NOMO-1 treated with dmso at 0.1 percent for 144 hours (cell line): Measurements from ENCODE around the gene TPD52L1.

Source experiments
- DNase-seq: peaks from one replicate; lab custom pipeline; 2025; ENCODE audit not compliant: unreplicated experiment; lab: John Stamatoyannopoulos, UW

The TPD52L1 gene

GRCh38 chr6:125233202-125233601, 79.6 kb downstream of the TPD52L1 start:
- no peak for DNase-seq

GRCh38 chr6:125236536-125237327, 83.2 kb downstream of the TPD52L1 start:
- no peak for DNase-seq

DNA sequence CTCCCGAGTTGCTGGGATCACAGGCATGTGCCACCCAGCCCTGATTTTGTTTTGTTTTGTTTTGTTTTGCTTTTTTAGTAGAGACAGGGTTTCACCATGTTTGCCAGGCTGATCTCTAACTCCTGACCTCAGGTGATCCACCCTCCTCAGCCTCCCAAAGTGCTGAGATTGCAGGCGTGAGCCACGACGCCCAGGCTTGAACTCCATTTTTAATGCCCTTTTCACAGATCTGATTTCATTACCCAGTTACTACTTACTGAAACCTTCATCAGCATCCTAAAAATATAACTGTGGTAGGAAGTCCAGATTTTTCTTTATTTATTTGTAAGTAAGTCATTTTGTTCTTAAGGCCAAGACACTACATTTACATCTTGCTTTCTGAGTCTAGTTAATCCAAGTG, 84.2 kb downstream of the TPD52L1 start:
- no peak for DNase-seq

DNA sequence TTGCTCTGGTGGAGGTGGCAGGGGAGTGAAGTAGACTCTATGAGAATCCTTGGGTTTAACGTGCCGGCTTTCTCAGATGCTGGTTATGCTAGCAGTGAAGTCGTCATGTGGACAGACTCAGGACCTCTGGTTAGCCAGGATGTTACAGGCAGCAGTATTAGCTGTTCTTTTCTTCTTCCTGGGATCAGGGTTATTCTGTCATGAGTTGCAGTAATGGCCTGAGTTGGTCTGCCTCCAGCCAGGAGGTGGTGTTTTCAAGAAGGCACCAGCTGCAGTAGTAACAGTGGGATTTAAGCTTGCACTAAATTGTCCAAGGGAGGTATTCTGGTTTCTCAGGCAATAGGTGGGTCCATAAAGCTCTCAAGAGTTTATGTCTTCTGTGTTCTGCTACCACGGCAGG, 91.5 kb downstream of the TPD52L1 start:
- DNase-seq, result no peak

DNA sequence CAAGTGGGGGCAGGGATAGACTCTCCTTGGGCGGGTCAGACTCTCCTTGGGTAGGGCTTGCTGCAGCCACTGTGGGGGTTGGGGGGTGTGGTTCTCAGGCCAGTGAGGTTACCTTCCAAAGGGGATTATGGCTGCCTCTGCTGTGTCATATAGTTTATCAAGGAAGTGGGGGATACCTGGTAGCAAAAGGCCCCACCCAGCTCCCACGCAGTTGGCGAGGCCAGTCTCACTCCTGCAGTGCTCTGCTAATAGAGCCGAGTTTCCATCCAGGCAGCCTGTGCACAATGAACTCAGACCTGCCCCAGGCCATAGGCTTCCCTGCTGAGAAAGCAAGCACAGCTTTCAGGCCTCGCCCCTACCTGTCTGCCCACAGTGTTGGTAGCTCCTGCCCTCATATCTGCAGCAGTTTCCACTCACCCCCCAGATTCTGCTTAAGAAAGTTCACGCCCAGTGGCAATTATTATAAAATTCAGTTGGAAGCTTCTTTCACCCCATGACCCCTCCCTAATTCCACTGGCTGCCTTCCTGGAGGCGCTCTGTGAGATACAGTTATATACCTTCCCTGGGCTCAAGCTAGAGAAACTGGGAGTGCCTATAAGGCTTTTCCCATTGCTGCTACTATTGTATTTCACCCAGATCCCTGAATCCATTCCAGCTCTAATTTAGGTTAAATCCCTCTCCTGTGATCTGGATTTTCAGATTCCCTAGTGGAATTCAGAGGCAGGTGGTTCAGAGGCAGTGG, 92.1 kb downstream of the TPD52L1 start:
- DNase-seq, result no peak

GRCh38 chr6:125246566-125246965, 93.0 kb downstream of the TPD52L1 start:
- no peak for DNase-seq

DNA sequence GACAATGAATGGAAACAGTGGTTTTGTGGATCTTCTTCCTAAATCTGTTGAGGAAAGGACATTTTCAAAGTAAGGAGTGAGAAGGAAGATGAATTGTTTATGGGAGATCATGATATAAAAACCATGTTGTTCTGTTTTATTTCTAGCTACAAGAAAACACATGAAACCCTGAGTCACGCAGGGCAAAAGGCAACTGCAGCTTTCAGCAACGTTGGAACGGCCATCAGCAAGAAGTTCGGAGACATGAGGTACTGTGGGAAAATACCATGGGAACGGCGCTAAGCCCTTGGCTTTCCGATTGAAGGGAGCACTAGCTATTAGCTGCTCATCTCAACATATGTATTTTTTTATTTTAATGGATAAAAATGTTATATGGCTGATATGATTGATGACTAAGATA, 94.6 kb downstream of the TPD52L1 start:
- DNase-seq, result no peak

DNA sequence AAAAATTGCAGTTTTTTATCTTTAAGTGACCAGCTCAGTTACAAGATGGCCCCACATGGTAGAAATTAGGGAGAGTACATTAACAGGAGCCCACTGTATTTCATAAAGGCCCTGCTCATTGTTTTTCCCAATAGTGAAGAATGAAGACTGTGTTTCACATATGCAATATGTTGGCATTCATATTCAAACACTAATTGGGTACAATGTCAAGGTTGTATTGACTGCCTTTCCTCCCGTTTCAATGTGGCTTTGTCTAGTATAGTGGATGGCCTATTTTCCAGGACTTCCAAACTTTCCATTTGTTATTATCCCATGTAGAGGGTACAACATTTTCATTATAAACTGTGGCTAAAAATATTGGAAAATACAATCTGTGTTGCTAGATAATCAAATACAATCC, 96.9 kb downstream of the TPD52L1 start:
- no peak for DNase-seq

- DNase-seq, result no peak
Measured at GRCh38 chr6:125251516-125252220, 98.1 kb downstream of the TPD52L1 start.

GRCh38 chr6:125252891-125253290, 99.3 kb downstream of the TPD52L1 start:
- no peak for DNase-seq

DNA sequence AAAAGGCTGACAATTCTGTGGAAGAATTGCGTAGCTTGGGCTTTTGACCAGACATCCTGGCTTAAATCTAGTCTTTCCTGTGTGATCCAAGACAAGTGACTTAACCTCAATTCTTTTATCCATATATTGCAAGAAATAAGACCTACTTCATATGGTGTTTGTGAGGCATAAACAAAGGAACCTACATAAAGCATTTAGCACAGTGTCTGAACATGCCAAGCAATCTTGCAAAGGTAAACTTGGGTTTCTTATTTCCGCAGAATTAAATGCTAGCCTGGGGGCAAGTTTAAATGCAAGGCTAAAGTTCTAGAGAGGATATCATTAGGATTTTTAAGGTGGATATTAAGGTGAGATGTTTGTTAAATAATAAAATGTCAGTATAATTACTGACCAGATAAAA, 100.3 kb downstream of the TPD52L1 start:
- no peak for DNase-seq

DNA sequence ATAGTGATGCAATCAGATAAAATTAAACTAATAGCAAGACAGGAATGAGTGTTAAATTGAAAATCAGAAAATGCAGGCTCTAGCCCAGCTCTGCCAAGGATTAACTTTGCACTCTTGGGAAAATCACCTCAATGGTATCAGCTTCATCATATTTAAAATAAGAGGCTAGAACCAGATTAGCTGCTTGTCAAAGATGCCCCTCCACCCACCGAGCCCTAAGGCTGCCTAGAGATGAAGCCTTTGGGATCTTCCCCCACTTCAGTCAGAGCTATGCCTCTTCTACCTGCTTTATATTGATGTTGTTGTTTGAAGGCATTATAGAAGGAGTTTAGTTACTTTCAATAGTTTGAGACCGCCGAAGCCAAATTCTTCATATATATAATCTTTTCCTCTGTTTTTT, 100.7 kb downstream of the TPD52L1 start:
- DNase-seq, result no peak

DNA sequence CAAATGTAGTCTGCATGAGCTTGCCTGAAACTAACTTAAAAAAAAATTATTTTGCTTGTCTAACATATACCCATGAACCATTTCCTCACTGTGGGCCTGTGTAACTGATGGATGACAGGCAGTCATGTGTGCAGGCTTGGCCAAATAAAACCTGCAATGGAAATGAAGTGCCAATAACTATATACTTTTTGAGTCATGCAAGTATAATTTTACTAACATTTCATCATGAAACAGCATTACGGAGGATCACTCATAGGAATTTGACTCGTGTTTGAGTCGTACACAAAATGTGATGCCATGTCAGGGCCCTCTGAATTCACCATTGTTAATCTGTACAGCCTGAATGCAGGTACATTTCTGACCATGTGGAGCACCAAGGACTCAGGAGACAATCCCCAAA, 101.6 kb downstream of the TPD52L1 start:
- DNase-seq, result no peak

DNA sequence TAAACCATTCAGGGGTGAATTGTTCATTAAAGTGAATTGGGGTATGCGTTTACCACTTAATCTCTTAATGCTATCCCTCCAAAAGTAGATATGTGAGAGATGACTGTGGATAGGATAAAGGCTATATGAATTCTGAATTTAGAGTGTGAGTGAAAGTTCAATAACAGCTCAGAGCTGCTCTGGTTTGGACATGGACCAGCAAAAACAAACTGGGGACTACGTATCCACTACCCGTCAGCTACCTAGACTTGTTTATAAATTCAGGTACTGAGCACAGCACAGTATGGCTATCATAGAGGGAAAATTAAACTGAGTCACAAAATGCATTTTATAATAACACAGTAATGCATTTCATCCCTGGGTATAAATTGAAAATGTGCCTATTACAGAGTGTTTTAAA, 103.8 kb downstream of the TPD52L1 start:
- DNase-seq, result no peak

DNA sequence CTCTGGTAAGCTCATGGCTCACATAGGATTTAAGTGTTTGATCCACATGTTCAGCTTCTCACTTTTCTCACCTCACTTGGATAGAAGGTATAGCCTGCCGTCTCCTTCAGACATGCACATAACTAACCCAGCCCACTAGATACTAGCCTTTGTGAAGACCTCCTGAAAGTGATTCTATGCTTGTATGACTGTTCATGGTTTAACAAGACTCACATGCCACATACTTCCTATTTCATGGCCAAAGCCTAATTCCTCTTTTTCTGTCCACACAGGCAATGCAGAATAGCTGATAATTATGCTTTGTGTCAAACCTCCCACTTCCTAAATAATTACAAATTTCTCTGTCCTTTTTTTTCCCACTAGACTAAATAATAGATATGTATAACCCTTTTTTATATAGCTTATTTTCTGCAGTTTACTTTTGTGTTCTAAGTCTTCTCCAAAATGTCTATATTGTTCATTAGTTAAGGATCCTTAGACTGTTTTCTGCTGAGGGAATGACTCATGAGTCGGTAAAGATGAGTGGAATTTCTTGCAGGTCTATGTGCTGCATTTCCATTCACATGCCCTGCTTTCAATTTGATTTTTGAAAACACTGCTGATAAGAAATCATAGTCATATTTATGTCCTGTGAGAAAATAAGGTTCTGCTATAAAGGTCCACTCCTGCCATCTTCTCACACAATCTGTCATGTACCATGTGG, 105.2 kb downstream of the TPD52L1 start:
- peak; percentile 64 for DNase-seq

DNA sequence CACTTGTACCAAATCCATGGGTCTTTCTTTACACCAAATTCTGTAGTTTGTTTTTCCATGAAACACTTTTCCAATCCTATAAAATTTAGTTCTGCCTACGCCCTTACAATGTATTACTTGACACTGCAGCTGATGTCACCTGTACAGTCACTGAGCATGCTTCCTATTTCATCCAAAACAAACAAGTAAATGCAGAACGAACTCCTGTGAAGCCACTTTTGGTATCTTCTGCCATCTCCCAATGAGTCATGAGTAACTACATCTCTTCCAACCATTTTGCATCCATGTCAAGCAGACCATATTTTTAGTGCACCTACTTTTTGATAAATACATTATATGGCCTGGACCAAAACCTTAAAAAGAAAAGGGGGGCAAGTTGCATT, 105.8 kb downstream of the TPD52L1 start:
- no peak for DNase-seq

DNA sequence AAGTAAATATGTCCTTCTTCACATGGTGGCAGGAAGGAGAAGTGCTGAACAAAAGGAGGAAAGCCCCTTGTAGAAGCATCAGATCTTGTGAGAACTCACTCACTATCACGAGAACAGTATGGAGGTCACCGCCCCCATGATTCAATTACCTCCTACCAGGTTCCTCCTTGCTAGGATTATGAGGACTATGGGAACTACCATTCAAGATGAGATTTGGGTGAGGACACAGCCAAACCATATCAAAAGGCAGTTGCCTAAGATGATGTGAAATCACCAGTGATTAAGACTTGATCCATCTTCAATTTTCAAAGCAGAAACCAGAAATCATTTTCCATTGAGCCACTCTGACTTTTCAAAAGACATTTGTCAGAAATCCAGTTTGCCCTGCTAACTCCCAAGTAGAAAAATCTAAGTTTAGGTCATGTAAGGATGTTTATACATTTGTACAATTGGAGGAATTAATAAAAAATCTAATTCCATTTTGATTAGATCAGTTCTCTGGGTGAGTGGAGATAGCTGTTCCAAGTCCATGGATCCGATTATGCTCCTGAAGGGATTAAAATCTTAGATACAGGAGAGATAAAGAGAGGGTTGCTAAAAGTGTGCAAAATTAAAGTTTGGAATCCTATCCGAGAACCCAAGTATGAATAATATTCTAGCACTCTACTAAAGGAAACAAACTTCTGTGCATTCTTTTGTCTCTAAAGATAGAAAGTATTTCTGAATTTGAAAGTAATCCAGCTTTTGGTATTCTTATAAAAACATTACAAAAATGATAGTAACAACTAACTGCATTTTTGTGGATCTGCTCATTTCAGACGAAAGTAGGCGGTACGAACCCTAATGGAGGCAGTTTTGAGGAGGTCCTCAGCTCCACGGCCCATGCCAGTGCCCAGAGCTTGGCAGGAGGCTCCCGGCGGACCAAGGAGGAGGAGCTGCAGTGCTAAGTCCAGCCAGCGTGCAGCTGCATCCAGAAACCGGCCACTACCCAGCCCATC, 108.7 kb downstream of the TPD52L1 start:
- DNase-seq, result no peak

DNA sequence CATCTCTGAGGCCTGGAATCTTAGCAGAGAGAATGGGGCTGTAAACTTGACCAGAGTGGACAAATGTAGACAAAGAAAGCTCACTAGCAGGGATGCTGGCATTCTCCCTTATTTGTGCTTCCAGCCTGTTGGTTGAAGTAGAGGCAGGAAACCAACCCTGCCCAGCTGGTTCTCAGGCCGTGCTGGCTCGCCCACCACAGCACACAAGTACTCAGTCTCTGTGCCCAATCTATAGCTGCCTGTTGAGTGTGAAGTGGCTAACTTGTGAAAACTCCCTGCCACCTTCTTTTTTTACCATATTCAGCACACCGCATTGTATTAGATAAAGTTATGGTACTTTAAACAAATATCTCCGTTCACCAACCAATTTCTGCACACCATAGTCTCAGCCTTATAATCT, 110.9 kb downstream of the TPD52L1 start:
- no peak for DNase-seq

DNA sequence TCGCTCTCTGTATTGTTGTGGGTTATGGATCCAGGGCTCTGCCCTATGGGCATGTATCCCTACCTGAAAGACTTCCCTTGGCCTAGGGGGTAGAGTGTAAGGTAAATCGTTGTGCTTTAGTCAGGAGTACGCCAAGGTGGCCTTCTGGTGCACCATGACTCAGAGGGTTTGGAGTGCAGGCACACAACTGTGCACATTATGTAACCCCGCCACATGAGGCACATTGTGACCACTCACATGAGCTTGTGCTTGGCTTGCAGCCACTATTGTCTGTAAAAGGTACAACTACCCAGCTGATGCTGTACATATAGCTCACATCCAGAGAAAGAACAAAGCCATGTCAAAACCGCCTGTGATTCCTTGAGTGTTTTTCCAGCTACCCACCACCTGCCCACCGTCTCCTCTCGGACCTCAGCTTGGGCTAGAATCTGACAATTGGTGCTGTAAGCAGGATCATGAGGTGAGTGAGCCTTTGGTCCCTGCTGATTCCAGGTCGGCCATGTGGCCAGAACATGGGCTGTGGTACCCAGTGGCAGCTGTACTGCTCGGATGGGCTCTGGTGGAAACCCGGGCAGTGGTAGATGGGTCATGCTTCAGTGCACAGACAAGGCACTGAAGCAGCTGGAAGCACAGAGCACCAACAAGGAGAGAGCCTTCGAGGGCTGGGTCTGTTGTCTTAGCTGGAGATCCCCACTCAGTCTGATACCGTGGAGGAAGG, 114.4 kb downstream of the TPD52L1 start:
- no peak for DNase-seq

- DNase-seq, result no peak
Measured at GRCh38 chr6:125268765-125269164, 115.2 kb downstream of the TPD52L1 start.
